Thyroid gland (tissue), 4 donors: ENCODE results near the gene PARPBP. TPM values are rescaled to one million over a fixed set of nuclear protein-coding genes. Genes with fewer than 3 reads are reported as not detected.

Source experiments
- DNase-seq, 2 donors: peaks; one replicate each; pipeline ENCODE4 v3.0.0-alpha.2; 2019
- H3K27ac ChIP-seq, 3 donors: fragments of 200-600 bp; sonication (generic); 1 replicate in 2 of 3; 2 replicates in 1 of 3; pipeline ENCODE4 v1.5.1; 2016 to 2019; ENCODE audit warnings: mild to moderate bottlenecking in 1 of 3, moderate library complexity in 1 of 3
- H3K27me3 ChIP-seq: fragments of 200-600 bp; sonication (generic); one replicate; pipeline ENCODE4 v1.5.1; 2019
- H3K36me3 ChIP-seq, 2 donors: fragments of 200-600 bp; sonication (generic); one replicate each; pipeline ENCODE4 v1.5.1; 2016 to 2019
- H3K4me1 ChIP-seq, 2 donors: fragments of 200-600 bp; sonication (generic); one replicate each; pipeline ENCODE4 v1.5.1; 2017 to 2019
- H3K4me3 ChIP-seq, 3 donors: fragments of 200-600 bp; sonication (generic); replicated peaks in 1 of 3; 1 replicate in 2 of 3; 2 replicates in 1 of 3; pipeline ENCODE4 v1.5.1; 2016; ENCODE audit warnings: mild to moderate bottlenecking in 1 of 3
- H3K9me3 ChIP-seq: fragments of 200-600 bp; sonication (generic); one replicate; pipeline ENCODE4 v1.5.1; 2017
- POLR2A ChIP-seq, 2 donors: fragments of 450-650 bp; IDR thresholded peaks; one replicate each; pipeline ENCODE4 v1.6.1; 2017; ENCODE audit warnings: antibody characterized with exemption in 2 of 2, mild to moderate bottlenecking in 2 of 2, moderate library complexity in 1 of 2
- WGBS, 2 donors: methylation state at CpG; one replicate each; pipeline ENCODE4 v1.1.5; 2017; 5-methylcytosine and 5-hydroxymethylcytosine counted together
- intact Hi-C: fragments of 100-400 bp; cut with DNase I; formaldehyde crosslinking; loops from one replicate; pipeline ENCODE4 v1.15.1; 2023
- total RNA-seq, 4 donors: library from RNA; depleted of rRNA; stranded (reverse); fragments of >200 nt; gene quantifications; one replicate each; pipeline ENCODE4 v1.2.3, GENCODE V29; 2016
- TF ChIP-seq, protein P1 (sequence below), 6 experiments: fragments of 200-600 bp in 3 of 6; fragments of 450-650 bp in 3 of 6; sonication (generic) in 3 of 6; IDR thresholded peaks; one replicate each; pipeline ENCODE4 v1.5.1; 2016 to 2019; ENCODE audit warnings: antibody characterized with exemption in 6 of 6, mild to moderate bottlenecking in 2 of 6, inconsistent platforms in 1 of 6, moderate library complexity in 1 of 6

Gene PARPBP
- total RNA-seq, 4 donors from 2014 or later, result 0.98 to 3.9 (median 2.5) TPM

DNA sequence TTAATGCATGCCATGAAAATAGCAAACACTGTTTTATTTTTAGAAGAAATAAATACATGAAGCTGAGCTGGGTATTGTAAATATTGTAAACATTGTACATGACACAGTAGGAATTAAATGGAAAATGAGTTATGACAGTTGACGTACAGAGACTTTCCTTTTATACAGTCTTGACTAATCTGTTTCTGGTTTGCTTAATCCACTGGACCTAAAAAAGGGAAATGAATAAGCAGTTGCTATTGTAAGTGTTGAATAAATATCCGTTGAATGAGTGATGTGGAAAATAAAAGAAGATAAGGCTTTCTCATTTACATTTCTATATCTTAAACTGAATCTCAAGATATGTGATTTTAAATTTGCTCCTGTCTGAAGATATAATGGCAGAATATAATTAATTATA lies 62.7 kb downstream of the PARPBP start:
- Histone ChIP-seq H3K36me3 (no peaks in the 10 kb centered on the region), H3K4me3 (no peak overlapping the region), H3K9me3 (no peaks in the 10 kb centered on the region), H3K4me1 (no peaks in the 10 kb centered on the region), H3K27me3 (no peaks in the 10 kb centered on the region), H3K27ac (no peak overlapping the region)
- WGBS, 2 donors, result 78 to 87% methylated on average over 2 of the region's 2 CpGs
- intact Hi-C loops, result no loop called here
- TF ChIP-seq, protein P1, sequence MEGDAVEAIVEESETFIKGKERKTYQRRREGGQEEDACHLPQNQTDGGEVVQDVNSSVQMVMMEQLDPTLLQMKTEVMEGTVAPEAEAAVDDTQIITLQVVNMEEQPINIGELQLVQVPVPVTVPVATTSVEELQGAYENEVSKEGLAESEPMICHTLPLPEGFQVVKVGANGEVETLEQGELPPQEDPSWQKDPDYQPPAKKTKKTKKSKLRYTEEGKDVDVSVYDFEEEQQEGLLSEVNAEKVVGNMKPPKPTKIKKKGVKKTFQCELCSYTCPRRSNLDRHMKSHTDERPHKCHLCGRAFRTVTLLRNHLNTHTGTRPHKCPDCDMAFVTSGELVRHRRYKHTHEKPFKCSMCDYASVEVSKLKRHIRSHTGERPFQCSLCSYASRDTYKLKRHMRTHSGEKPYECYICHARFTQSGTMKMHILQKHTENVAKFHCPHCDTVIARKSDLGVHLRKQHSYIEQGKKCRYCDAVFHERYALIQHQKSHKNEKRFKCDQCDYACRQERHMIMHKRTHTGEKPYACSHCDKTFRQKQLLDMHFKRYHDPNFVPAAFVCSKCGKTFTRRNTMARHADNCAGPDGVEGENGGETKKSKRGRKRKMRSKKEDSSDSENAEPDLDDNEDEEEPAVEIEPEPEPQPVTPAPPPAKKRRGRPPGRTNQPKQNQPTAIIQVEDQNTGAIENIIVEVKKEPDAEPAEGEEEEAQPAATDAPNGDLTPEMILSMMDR (IDR thresholded peaks at IDR 0.05), result no peak
- no peak for TF ChIP-seq POLR2A (IDR thresholded peaks at IDR 0.05)
- DNase-seq, result no peak

DNA sequence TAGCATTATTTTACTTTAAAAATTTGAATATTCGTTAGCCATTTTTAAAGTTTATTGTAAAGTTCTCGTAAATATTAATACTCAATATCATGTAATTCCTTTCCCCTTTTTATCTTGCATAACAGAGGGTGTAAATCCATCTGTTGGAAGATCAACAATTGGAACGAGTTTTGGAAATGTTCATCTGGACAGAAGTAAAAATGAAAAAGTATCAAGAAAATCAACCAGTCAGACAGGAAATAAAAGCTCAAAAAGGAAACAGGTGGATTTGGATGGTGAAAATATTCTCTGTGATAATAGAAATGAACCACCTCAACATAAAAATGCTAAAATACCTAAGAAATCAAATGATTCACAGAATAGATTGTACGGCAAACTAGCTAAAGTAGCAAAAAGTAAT lies 75.8 kb downstream of the PARPBP start:
- Histone ChIP-seq H3K27me3 (no peaks in the 10 kb centered on the region), H3K27ac (no peak overlapping the region), H3K4me3 (no peak overlapping the region), H3K4me1 (no peaks in the 10 kb centered on the region), H3K9me3 (no peaks in the 10 kb centered on the region), H3K36me3 (no peaks in the 10 kb centered on the region)
- no peak for DNase-seq
- TF ChIP-seq, protein P1 (IDR thresholded peaks at IDR 0.05), result no peak
- no peak for TF ChIP-seq POLR2A (IDR thresholded peaks at IDR 0.05)
- WGBS, 2 donors, result 90 to 91% methylated on average over 4 of the region's 4 CpGs
- intact Hi-C loops, result no loop called here

DNA sequence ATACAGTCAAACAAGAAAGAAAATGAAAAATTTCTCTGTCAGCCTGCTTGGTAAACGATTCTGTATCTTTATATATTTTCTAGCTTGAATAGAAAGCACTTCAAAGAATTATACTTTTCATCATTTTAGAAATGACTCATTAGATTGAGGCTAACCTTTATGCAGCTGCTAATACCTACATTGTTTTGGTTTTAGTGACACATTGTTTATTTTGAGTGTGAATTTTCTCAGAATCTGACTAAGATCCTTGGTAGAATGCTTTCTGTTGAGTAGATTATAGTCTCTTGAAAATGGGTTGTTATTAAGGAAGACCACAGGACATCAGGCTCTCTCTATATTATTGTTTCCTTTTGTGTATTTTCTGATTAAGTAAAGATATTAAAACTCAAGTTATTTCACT lies 77.8 kb downstream of the PARPBP start, which contains the start of gene PMCH:
Gene PMCH (minus strand): TSS at position 45 of the 400 bp plus-strand sequence. CDS start 63 bp downstream, outside the sequence.
- Histone ChIP-seq H3K36me3 (no peaks in the 10 kb centered on the region), H3K4me1 (no peaks in the 10 kb centered on the region), H3K9me3 (no peaks in the 10 kb centered on the region), H3K4me3 (no peak within 1 kb of the TSS), H3K27me3 (no peaks in the 10 kb centered on the region), H3K27ac (no peak within 1 kb of the TSS)
- intact Hi-C loops, result no loop called here
- WGBS, 2 donors, result 86 to 91% methylated on average over 1 of the region's 1 CpG
- no peak for DNase-seq
- TF ChIP-seq, protein P1 (IDR thresholded peaks at IDR 0.05), result no peak
- TF ChIP-seq POLR2A (IDR thresholded peaks at IDR 0.05), result no peak

DNA sequence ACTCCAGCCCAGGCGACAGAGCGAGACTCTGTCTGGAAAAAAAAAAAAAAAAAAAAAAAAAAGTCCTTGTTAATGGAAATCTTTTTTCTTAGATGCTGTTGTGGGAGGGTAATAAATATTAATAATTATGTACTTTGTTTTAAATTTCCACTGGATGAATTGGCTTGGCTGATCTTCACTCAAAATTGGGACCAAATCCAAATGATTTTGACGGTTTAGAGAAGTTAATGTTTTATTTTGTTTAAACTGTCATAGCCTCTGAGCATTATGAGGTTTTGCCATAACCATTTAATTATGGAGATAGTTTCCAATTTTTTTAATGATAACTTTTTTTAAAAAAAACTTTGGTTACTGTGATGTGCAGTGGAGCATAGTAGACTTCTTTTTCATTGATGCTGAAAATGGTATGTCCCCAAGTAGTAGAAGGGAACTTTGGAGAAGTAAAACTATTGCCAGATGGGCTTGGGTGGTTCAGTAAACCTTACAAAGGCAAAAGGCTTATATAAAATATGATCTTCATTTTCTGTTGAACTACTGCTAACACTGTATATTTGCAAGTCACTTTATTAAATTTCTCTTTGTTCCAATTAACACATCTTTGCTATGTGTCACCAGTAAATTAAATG lies 81.6 kb downstream of the PARPBP start:
- Histone ChIP-seq H3K4me3 (no peak overlapping the region), H3K4me1 (no peaks in the 10 kb centered on the region), H3K27me3 (no peaks in the 10 kb centered on the region), H3K36me3 (no peaks in the 10 kb centered on the region), H3K9me3 (no peaks in the 10 kb centered on the region), H3K27ac (no peak overlapping the region)
- TF ChIP-seq, protein P1 (IDR thresholded peaks at IDR 0.05), result no peak
- no peak for DNase-seq
- intact Hi-C loops, result no loop called here
- WGBS, 2 donors, result 87 to 89% methylated on average over 3 of the region's 3 CpGs

DNA sequence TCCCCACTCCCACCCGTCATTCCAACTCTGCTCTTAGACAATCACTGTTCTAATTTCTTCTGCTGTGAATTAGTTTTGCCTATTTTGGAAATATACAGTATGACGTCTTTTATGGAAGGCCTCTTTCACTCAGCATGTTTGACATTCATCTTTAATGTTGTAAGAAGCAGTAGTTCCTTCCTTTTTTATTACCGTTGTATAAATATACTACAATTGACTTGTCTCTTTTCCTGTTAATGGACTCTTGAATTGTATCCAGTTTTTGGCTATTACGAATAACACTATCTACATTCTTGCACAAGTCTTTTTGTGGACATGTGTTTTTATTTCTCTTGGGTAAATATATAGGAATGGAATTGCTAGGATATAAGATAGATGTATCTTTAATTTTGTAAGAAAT lies 82.6 kb downstream of the PARPBP start:
- no peak for TF ChIP-seq POLR2A (IDR thresholded peaks at IDR 0.05)
- TF ChIP-seq, protein P1 (IDR thresholded peaks at IDR 0.05), result no peak
- 81 to 83% methylated on average over 4 of the region's 4 CpGs for WGBS, 2 donors
- Histone ChIP-seq H3K36me3 (no peaks in the 10 kb centered on the region), H3K27me3 (no peaks in the 10 kb centered on the region), H3K27ac (no peak overlapping the region), H3K4me1 (no peaks in the 10 kb centered on the region), H3K4me3 (no peak overlapping the region), H3K9me3 (no peaks in the 10 kb centered on the region)
- DNase-seq, result no peak
- intact Hi-C loops, result no loop called here
